ENCODE data around the gene COL11A2. TPM values are rescaled to one million over a fixed set of nuclear protein-coding genes. Genes with fewer than 3 reads are reported as not detected.

COL11A2 gene
- total and polyA plus RNA-seq, 12 donors, result 0.52 to 8.7 (median 0.94) TPM

DNA sequence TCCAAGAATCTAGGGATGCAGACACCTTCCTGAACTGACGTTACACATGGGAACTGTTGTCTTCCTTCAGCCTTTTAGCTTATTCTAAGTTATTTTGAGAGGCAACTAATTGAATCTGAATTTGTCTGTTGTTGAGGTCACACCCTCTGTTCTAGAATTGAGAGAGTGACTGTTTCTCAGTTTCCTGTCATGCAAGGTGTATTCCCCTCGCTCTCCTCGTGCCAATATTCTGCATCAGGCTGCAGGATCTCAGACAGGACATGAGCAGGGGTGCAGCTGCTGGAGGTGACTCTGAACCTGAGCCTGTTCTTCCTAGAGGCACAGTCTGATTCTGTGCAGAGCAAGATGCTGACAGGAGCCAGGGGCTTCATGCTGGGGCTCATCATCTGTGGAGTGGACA is 63.9 kb downstream of the COL11A2 start:
- H3K27me3 ChIP-seq, result peaks cover 0 to 21% (median 0%) of the 10 kb centered on the region in 7 donors
- ATAC-seq, result no peak
- WGBS, 2 donors, result 59 to 72% methylated on average over 3 of the region's 3 CpGs
- no peak overlapping the region for H3K27ac ChIP-seq
- H3K9me3 ChIP-seq, result peaks cover 0 to 13% (median 3%) of the 10 kb centered on the region in 11 donors
- intact Hi-C loops (cut with DNase I), result no loop called here
- no peaks in the 10 kb centered on the region for H3K36me3 ChIP-seq
- no peak for DNase-seq
- TF ChIP-seq, protein P1, sequence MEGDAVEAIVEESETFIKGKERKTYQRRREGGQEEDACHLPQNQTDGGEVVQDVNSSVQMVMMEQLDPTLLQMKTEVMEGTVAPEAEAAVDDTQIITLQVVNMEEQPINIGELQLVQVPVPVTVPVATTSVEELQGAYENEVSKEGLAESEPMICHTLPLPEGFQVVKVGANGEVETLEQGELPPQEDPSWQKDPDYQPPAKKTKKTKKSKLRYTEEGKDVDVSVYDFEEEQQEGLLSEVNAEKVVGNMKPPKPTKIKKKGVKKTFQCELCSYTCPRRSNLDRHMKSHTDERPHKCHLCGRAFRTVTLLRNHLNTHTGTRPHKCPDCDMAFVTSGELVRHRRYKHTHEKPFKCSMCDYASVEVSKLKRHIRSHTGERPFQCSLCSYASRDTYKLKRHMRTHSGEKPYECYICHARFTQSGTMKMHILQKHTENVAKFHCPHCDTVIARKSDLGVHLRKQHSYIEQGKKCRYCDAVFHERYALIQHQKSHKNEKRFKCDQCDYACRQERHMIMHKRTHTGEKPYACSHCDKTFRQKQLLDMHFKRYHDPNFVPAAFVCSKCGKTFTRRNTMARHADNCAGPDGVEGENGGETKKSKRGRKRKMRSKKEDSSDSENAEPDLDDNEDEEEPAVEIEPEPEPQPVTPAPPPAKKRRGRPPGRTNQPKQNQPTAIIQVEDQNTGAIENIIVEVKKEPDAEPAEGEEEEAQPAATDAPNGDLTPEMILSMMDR (IDR thresholded peaks at IDR 0.05), result no peak
- no peak overlapping the region for H3K4me3 ChIP-seq
- H3K4me1 ChIP-seq, result no peaks in the 10 kb centered on the region

DNA sequence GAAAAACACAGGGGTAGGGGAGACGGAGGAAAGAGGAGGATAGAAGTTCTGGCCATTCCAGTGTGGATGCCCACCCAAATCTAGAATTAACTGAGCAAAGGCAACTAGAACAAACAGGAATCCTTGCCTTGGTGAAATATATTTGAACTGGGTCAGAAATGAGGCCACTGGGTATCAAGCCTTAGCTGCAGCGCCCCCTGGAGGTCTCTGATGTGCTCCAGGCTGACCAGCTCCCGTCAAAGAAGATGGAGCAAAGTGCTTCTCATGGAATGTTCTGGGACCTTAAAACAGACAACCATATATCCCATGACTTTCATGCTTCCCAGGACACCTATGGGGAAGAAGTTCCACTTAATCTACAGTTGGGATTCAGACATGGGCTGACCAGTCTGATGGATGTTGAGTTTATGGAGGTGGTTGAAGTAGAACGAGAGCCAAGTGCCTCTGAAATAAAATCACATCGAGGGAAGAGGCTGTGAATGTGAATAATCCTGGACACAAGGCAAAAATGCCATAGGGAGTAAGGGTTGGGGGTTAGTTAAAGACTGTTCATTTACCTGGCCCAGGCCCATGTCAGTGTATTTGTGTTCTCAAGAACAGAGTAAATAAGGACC is 66.1 kb downstream of the COL11A2 start:
- intact Hi-C loops (cut with DNase I), result no loop called here
- peak in 3 of 8 donors; percentile 49 to 87 (median 55) for ATAC-seq

DNA sequence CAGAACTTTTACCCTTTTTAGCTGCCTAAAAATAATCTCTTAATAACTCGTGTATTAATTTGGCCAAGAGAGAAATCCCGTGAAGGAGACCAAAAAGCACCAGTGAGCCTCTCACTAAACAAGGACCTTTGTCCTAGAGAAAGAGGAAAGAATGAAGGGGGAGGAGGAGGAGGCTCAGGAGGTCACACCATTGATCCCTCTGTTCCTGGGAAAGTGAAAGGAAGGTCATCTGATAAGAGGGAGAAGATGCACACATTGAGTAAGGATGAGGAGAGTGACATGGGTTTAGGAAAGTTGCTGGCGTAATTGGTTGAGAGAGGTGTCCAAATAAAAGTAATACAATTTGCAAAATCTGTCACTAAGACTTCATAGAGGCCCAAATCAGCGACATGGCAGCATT is 67.3 kb downstream of the COL11A2 start:
- WGBS, 2 donors, result 67 to 79% methylated on average over 4 of the region's 4 CpGs
- ATAC-seq (no peak), DNase-seq (no peak)
- Histone ChIP-seq H3K27me3 (peaks cover 0 to 30% (median 0%) of the 10 kb centered on the region in 7 donors), H3K4me3 (no peak overlapping the region), H3K36me3 (no peaks in the 10 kb centered on the region), H3K4me1 (no peaks in the 10 kb centered on the region), H3K9me3 (peaks cover 0 to 15% (median 3%) of the 10 kb centered on the region in 11 donors), H3K27ac (no peak overlapping the region)
- intact Hi-C loops (cut with DNase I), result loop anchor here in 1 of 10 donors (5.0 kb wide), 1 partner anchor 122 kb away; no protein-coding TSS in a partner anchor
- TF ChIP-seq, protein P1 (IDR thresholded peaks at IDR 0.05), result no peak

More for the DNA sequence above, 66.1 kb downstream of the COL11A2 start:
- Histone ChIP-seq H3K36me3 (no peaks in the 10 kb centered on the region), H3K4me1 (no peaks in the 10 kb centered on the region), H3K4me3 (no peak overlapping the region), H3K9me3 (peaks cover 0 to 15% (median 3%) of the 10 kb centered on the region in 11 donors), H3K27me3 (peaks cover 0 to 21% (median 0%) of the 10 kb centered on the region in 7 donors), H3K27ac (no peak overlapping the region)
- DNase-seq, result peak; percentile 71 to 74
- TF ChIP-seq, protein P1 (IDR thresholded peaks at IDR 0.05), result peak; percentile 32 to 79 (median 70)
- WGBS, 2 donors, result 49 to 62% methylated on average over 5 of the region's 5 CpGs

DNA sequence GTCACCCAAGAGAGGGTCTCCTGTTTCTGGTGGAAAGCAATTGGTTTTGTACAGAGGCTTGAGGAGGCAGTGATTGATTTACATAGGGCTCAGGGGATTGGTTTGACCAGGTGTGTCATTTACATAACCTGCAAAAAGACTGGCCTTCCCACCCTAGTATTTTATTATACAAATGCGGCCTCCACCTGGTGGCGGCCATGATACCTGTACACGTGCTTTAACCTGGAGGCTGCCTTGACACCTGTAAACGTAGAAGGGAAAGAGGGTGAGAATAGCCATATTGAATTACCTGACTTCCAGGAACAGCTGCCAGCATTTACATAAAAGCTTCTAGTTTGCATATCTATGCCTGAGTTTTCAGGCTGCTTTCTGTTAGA is 67.8 kb downstream of the COL11A2 start:
- intact Hi-C loops (cut with DNase I), result loop anchor here in 1 of 10 donors (5.0 kb wide), 1 partner anchor 123 kb away; no protein-coding TSS in a partner anchor
- Histone ChIP-seq H3K9me3 (peaks cover 0 to 15% (median 3%) of the 10 kb centered on the region in 11 donors), H3K36me3 (no peaks in the 10 kb centered on the region)

More for the DNA sequence above, 67.8 kb downstream of the COL11A2 start:
- ATAC-seq (no peak), DNase-seq (no peak)
- WGBS, 2 donors, result 74 to 89% methylated on average over 4 of the region's 4 CpGs
- H3K27ac ChIP-seq, result no peak overlapping the region
- TF ChIP-seq, protein P1 (IDR thresholded peaks at IDR 0.05), result no peak
- H3K27me3 ChIP-seq, result peaks cover 0 to 32% (median 0%) of the 10 kb centered on the region in 7 donors
- H3K4me3 ChIP-seq, result no peak overlapping the region
- no peaks in the 10 kb centered on the region for H3K4me1 ChIP-seq
